ENCODE data around the gene MS4A14.
"Not testable (repeated sequence)": the region's sequence is repeated elsewhere in the genome, so short reads cannot be mapped to it uniquely, and the experiment has no call there.

MS4A14 gene

GRCh38 chr11:60389279-60389910 is 6.9 kb upstream of the MS4A14 start:
- DNase-seq (ENCODE audit: low read depth), result no peak

- no peak for DNase-seq (ENCODE audit: low read depth)
These were observed 5.8 kb upstream of the MS4A14 start for GRCh38 chr11:60390419-60390818.

GRCh38 chr11:60392361-60392760 is 3.9 kb upstream of the MS4A14 start:
- DNase-seq (ENCODE audit: low read depth), result no peak

- DNase-seq (ENCODE audit: low read depth), result no peak
These were observed 3.2 kb upstream of the MS4A14 start for GRCh38 chr11:60393016-60393415.

GRCh38 chr11:60394666-60395380 is 1.4 kb upstream of the MS4A14 start:
- no peak for DNase-seq (ENCODE audit: low read depth)

- DNase-seq (ENCODE audit: low read depth), result no peak
These were observed 540 bp downstream of the MS4A14 start for GRCh38 chr11:60396799-60397198.

GRCh38 chr11:60420015-60420414 is 23.8 kb downstream of the MS4A14 start:
- DNase-seq (ENCODE audit: low read depth), result no peak

GRCh38 chr11:60422609-60423008 is 26.4 kb downstream of the MS4A14 start:
- no peak for DNase-seq (ENCODE audit: low read depth)

- no peak for DNase-seq (ENCODE audit: low read depth)
These were observed 32.3 kb downstream of the MS4A14 start for GRCh38 chr11:60428517-60428916.

- DNase-seq (ENCODE audit: low read depth), result no peak
These were observed 33.0 kb downstream of the MS4A14 start, which contains the start of gene MS4A5 for GRCh38 chr11:60429272-60429671. MS4A5 (plus strand) TSS chr11:60429572; CDS start chr11:60429675, 103 bp downstream.

GRCh38 chr11:60431251-60431650 is 35.0 kb downstream of the MS4A14 start:
- DNase-seq (ENCODE audit: low read depth), result no peak

GRCh38 chr11:60433401-60433800 is 37.1 kb downstream of the MS4A14 start:
- no peak for DNase-seq (ENCODE audit: low read depth)

GRCh38 chr11:60447070-60447469 is 50.8 kb downstream of the MS4A14 start:
- no peak for DNase-seq (ENCODE audit: low read depth)

GRCh38 chr11:60447846-60448245 is 51.6 kb downstream of the MS4A14 start:
- DNase-seq (ENCODE audit: low read depth), result no peak

GRCh38 chr11:60451185-60451584 is 54.9 kb downstream of the MS4A14 start:
- DNase-seq (ENCODE audit: low read depth), result not testable (repeated sequence)

- no peak for DNase-seq (ENCODE audit: low read depth)
These were observed 58.0 kb downstream of the MS4A14 start for GRCh38 chr11:60454212-60454611.

GRCh38 chr11:60455531-60456042 is 59.3 kb downstream of the MS4A14 start, which contains the start of gene MS4A1:
MS4A1 (plus strand) TSS chr11:60455847; CDS start chr11:60462375, 6,528 bp downstream.
- DNase-seq (ENCODE audit: low read depth), result no peak

GRCh38 chr11:60457576-60457975 is 61.3 kb downstream of the MS4A14 start:
- DNase-seq (ENCODE audit: low read depth), result no peak

GRCh38 chr11:60459345-60459744 is 63.1 kb downstream of the MS4A14 start:
- no peak for DNase-seq (ENCODE audit: low read depth)

All from CMK (cell line).